Omental fat pad (tissue), 4 donors: ENCODE data around the gene TEX12. TPM values are rescaled to one million over a fixed set of nuclear protein-coding genes. Genes with fewer than 3 reads are reported as not detected.

Experiments used
- ATAC-seq: fragments of 150-250 bp; one replicate; pipeline ENCODE4 v1.9.1; 2016; ENCODE audit warnings: mild to moderate bottlenecking, moderate library complexity; ENCODE audit not compliant: low FRiP score
- DNase-seq: peaks from one replicate; pipeline ENCODE4 v3.0.0-alpha.2; 2019; ENCODE audit warnings: low spot score
- total RNA-seq, 4 donors: library from RNA; depleted of rRNA; stranded (reverse); fragments of >200 nt; gene quantifications; one replicate each; pipeline ENCODE4 v1.1.0, GENCODE V29; 2016
- TF ChIP-seq, protein P1 (sequence below), 3 donors: fragments of 450-650 bp; IDR thresholded peaks; one replicate each; pipeline ENCODE4 v1.5.1; 2016 to 2017; ENCODE audit warnings: antibody characterized with exemption in 3 of 3, mild to moderate bottlenecking in 3 of 3, moderate library complexity in 2 of 3

Gene TEX12
- total RNA-seq, 4 donors from 2014 or later, result 0.96 TPM; not detected in 3

DNA sequence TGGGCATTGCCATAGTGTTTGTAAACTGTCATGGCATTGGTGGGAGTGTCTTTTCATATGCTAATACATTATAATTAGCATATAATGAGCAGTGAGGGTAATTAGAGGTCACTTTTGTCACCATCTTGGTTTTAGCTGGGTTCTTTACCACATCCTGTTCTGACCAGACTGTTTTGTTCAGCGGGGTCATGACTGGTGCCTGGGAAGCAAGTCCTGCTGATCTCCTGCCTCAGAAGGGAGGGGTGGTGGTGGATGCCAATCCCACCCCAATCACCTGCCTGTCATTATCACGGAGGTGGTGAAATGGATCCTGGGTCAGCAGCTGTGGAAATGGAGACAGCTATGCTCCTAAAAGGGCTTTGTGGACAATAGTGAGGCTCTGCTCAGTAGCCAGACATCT, 34.4 kb upstream of the TEX12 start:
- DNase-seq (no peak), ATAC-seq (no peak)
- TF ChIP-seq, protein P1, sequence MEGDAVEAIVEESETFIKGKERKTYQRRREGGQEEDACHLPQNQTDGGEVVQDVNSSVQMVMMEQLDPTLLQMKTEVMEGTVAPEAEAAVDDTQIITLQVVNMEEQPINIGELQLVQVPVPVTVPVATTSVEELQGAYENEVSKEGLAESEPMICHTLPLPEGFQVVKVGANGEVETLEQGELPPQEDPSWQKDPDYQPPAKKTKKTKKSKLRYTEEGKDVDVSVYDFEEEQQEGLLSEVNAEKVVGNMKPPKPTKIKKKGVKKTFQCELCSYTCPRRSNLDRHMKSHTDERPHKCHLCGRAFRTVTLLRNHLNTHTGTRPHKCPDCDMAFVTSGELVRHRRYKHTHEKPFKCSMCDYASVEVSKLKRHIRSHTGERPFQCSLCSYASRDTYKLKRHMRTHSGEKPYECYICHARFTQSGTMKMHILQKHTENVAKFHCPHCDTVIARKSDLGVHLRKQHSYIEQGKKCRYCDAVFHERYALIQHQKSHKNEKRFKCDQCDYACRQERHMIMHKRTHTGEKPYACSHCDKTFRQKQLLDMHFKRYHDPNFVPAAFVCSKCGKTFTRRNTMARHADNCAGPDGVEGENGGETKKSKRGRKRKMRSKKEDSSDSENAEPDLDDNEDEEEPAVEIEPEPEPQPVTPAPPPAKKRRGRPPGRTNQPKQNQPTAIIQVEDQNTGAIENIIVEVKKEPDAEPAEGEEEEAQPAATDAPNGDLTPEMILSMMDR (IDR thresholded peaks at IDR 0.05), result no peak

DNA sequence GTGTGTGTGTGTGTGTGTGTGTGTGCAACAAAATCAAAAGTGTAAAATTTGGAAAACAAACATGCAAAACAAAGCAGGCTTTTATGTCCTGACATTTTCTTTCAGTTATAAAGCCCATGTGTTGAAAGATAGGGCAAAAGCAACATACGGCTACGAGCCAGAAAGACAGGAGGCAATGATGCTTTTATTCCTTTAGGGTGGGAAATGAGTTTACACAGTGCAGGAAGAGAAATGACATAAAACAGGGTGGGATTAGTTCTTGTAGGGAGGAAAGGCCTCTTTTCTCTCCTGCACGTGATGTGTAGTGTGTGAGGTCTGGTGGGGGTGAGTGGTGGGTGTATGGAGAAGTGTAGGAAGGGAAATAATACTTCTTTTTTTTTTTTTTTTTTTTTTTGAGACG, 32.7 kb upstream of the TEX12 start:
- TF ChIP-seq, protein P1 (IDR thresholded peaks at IDR 0.05), result no peak
- ATAC-seq (no peak), DNase-seq (no peak)

DNA sequence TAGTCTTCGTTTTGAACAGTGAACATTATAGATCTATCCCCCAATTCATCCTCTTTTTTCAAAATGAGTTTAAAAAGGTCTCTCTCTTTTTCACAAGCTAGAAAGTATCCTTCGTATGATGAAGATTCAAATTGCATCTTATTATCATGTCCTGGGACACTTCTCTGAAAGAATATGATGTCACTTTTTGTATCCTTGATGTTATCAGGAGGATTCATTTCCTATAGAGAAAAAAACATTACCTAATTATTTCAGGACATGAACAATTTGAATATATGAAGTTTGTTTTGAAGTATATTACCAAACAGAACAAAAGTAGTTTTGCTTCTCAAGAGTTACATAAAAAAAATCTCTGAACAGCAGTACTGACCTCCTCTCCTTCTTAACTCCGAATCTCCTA, 23.6 kb upstream of the TEX12 start:
- TF ChIP-seq, protein P1 (IDR thresholded peaks at IDR 0.05), result no peak
- ATAC-seq, result no peak
- DNase-seq, result no peak

DNA sequence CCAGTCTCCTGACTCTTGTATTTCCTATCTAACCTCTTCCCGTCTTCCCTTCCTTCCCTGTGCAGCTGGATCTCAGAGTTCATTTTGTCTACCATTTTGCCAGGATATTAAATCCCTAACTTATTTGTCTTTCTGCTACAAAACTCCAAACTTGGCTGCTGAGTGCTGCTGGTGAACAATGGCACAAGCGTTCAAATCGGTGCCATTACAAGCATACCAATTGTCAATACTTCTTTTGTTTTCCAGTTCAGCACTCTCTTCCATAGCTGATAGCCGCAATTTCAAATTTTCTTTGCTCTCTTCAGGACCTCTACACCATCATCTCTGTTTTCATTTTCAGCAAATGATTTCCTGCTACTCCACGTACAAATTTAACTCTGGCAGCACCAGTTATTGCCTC, 16.7 kb upstream of the TEX12 start:
- TF ChIP-seq, protein P1 (IDR thresholded peaks at IDR 0.05), result no peak
- DNase-seq (no peak), ATAC-seq (no peak)

DNA sequence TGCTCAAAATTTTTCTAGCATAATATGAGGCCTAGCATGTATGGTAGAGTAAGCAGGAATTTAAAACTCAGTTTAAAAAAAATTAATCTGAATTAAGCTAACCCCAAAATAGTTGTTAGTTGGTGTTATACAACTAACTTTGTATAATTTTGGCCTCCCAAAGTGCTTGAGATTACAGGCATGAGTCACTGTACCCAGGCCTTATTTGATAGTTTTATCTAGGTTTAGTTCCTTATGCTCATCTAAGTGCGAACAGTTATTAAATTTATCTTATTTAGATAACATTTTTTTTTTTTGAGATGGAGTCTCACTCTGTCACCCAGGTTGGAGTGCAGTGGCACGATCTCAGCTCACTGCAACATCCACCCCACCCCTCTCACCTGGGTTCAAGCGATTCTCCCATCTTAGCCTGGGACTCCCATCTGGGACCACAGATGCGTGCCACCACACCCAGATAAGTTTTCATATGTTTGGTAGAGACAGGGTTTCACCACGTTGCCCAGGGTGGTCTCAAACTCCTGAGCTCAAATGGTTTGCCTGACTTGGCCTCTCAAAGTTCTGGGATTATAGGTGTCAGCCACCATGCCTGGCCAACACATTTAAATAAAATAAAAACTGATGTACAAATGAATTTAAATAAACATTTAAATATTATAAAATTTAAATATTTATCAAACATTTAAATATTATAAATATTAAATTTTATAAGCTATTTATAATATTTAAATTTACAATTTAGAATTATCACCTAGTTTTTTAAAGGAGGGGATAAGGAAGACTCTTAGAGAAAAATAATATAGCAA, 10.8 kb upstream of the TEX12 start:
- ATAC-seq (no peak), DNase-seq (no peak)
- TF ChIP-seq, protein P1 (IDR thresholded peaks at IDR 0.05), result no peak

DNA sequence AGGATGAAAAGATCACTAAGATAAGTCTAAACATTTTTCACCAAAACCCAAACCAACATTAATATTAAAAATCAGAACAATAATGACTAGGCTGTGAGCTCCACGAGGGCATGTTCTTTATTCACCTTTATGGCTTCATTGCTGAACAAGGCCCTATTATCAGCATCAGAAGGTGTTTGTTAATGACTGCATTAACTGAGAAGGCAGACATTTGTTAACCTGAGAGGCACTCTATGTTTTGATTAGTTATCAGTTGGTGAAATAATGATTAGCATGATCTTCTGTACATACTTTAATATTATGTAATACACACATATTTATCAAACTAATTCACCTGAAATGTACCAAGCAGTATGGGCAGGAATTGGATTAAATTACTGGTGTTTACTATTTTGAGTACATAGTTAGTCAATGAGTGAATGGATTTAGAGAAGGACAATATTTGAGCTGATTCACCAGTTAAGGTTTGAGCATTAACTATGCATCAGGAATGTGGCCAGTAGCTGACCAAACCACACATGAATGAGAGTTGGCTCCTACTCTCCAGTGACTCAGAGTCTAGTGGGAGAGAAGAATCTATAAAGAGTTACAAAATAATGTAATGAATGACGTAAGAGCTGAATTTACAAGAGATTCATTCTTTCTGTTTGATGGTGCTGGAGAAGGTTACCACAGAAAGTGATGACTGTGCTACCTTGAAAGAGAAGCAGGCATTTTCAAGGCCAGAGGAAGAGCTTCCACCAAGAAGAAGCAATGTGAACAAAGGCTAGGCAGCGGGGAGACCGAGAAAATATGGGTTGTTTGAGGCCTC, 10.0 kb upstream of the TEX12 start:
- ATAC-seq, result peak; percentile 99
- TF ChIP-seq, protein P1 (IDR thresholded peaks at IDR 0.05), result no peak
- no peak for DNase-seq
